Ascending aorta (tissue), 2 donors: ENCODE data around the gene GIPC1. TPM values are rescaled to one million over a fixed set of nuclear protein-coding genes. Genes with fewer than 3 reads are reported as not detected.

Source experiments
- DNase-seq, 2 donors: peaks; one replicate each; pipeline ENCODE4 v3.0.0-alpha.2; 2019; ENCODE audit warnings: low spot score in 2 of 2
- H3K27ac ChIP-seq, 2 donors: fragments of 200-600 bp; sonication (generic); one replicate each; pipeline ENCODE4 v1.5.1; 2016 to 2017; ENCODE audit warnings: mild to moderate bottlenecking in 1 of 2
- H3K27me3 ChIP-seq: fragments of 200-600 bp; sonication (generic); one replicate; pipeline ENCODE4 v1.5.1; 2017
- H3K36me3 ChIP-seq, 2 donors: fragments of 200-600 bp; sonication (generic); one replicate each; pipeline ENCODE4 v1.5.1; 2016
- H3K4me1 ChIP-seq, 2 donors: fragments of 200-600 bp; sonication (generic); one replicate each; pipeline ENCODE4 v1.5.1; 2016 to 2017; ENCODE audit warnings: mild to moderate bottlenecking in 1 of 2
- H3K4me3 ChIP-seq, 2 donors: fragments of 200-600 bp; sonication (generic); one replicate each; pipeline ENCODE4 v1.5.1; 2016 to 2017; ENCODE audit warnings: mild to moderate bottlenecking in 1 of 2
- H3K9me3 ChIP-seq, 2 donors: fragments of 200-600 bp; sonication (generic); one replicate each; pipeline ENCODE4 v1.5.1; 2016
- intact Hi-C: fragments of 100-400 bp; cut with DNase I; formaldehyde crosslinking; loops from one replicate; pipeline ENCODE4 v1.15.1; 2023
- total RNA-seq: library from RNA; depleted of rRNA; stranded (reverse); fragments of >200 nt; gene quantifications from one replicate; pipeline ENCODE4 v1.1.0, GENCODE V29; 2016
- TF ChIP-seq, protein P1 (sequence below), 3 experiments: fragments of 200-600 bp in 2 of 3; fragments of 450-650 bp in 1 of 3; sonication (generic) in 2 of 3; IDR thresholded peaks; one replicate each; pipeline ENCODE4 v1.5.1; 2016 to 2019; ENCODE audit warnings: antibody characterized with exemption in 3 of 3, mild to moderate bottlenecking in 1 of 3, moderate library complexity in 1 of 3

The GIPC1 gene
- total RNA-seq, 1 donor from 2014 or later = 123 TPM

DNA sequence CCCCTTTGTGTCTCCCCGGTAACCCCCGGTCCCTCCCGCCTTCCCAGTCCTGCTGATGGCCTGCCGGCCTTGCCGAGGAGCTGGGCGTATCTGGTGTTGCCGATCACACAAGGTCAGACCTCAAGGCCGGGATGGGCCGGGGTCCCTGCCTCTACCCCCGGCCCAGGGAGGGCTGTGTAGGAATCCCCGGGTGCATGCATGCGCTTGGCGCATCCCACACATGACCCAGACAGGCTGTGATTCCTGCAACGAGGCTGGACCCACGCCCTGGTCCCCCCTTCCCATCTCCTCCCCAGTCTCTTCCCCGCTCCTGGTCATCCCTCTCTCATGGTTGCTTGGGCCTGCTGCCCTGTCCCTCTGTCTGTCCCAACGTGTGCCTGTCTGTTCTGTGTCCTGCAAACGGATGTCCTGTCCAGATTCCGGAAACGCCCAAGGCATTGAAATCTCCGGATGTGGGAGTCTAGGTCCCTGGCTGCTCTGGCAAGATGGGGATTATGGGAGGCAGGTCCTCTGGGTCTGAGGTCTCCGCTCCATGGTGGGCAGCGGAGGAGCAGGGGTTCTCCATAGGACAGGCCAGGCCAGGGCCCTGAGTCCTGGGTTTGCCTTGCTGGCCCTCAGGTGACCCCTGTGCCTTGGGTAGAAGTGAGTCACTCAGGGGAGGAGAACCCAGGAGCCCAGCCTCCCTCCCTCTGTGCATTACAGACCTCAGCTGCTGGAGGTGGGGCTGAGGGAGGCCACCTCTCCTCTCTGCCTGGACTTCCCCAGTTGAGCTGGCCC lies 61.2 kb downstream of the GIPC1 start:
- H3K27me3 ChIP-seq = no peaks in the 10 kb centered on the region
- TF ChIP-seq, protein P1, sequence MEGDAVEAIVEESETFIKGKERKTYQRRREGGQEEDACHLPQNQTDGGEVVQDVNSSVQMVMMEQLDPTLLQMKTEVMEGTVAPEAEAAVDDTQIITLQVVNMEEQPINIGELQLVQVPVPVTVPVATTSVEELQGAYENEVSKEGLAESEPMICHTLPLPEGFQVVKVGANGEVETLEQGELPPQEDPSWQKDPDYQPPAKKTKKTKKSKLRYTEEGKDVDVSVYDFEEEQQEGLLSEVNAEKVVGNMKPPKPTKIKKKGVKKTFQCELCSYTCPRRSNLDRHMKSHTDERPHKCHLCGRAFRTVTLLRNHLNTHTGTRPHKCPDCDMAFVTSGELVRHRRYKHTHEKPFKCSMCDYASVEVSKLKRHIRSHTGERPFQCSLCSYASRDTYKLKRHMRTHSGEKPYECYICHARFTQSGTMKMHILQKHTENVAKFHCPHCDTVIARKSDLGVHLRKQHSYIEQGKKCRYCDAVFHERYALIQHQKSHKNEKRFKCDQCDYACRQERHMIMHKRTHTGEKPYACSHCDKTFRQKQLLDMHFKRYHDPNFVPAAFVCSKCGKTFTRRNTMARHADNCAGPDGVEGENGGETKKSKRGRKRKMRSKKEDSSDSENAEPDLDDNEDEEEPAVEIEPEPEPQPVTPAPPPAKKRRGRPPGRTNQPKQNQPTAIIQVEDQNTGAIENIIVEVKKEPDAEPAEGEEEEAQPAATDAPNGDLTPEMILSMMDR (IDR thresholded peaks at IDR 0.05) = no peak
- H3K4me3 ChIP-seq = peak overlapping the region; percentile 77 to 98
- no peaks in the 10 kb centered on the region for H3K9me3 ChIP-seq
- peak; percentile 63 to 88 for DNase-seq
- H3K36me3 ChIP-seq = peaks cover 0 to 4% of the 10 kb centered on the region in 2 donors
- H3K27ac ChIP-seq = peak overlapping the region; percentile 78 to 82
- peaks cover 3 to 19% of the 10 kb centered on the region in 2 donors for H3K4me1 ChIP-seq
- intact Hi-C loops = loop anchor here (2.0 to 5.0 kb wide), 3 partner anchors 38 to 287 kb away; no protein-coding TSS in a partner anchor

DNA sequence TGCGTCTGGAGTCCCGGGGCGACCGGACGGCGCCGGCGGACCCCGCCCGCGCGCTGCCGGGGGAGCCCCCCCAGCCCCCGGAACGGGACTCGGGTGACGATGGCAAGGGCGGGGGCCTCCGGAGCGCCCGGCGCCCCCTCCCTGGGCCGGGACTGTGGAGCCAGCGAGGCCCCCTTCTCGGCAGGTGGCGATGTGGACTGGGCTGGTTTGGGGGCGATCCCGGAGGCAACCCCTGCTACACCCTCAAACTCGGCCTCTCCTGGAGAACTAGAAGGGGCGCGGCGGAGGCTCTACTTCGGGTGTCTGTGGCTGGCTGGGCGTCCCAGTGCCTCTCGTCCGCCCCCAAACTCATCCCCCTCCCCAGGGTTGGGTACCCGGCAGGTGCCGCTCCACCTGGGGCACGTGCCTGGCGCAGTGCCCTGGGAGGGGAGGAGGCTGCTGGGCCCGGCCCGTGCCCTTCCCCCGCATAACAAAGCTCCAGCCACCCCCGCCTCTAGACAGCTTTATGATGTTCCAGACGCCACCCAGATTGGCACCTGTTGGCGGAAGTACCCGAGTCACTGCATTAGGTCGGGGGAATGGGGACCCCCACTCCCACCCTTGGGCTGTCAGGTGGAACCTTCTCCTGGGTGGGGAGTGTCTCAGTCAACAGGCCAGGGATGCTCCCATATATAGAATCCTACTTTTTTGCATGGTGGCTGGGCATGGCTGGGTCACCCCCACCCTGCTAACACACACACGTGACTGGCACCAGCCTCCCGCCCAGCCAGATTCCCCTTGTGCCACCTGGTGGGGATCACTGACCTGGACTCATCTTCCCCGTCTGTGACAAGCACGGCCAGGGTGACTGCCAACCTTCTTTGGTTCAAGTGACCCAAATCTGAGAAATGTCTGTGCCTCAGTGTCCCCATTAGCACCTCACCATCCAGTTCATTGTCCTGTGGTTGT lies 62.1 kb downstream of the GIPC1 start:
- DNase-seq = no peak
- peak overlapping the region; percentile 77 to 98 for H3K4me3 ChIP-seq
- TF ChIP-seq, protein P1 (IDR thresholded peaks at IDR 0.05) = peak in 1 of 3 experiments; percentile 11
- intact Hi-C loops = loop anchor here (2.0 to 5.0 kb wide), 3 partner anchors 38 to 287 kb away; no protein-coding TSS in a partner anchor
- peak overlapping the region; percentile 78 to 82 for H3K27ac ChIP-seq
- H3K4me1 ChIP-seq = peaks cover 3 to 19% of the 10 kb centered on the region in 2 donors
- no peaks in the 10 kb centered on the region for H3K27me3 ChIP-seq
- peaks cover 0 to 4% of the 10 kb centered on the region in 2 donors for H3K36me3 ChIP-seq
- H3K9me3 ChIP-seq = no peaks in the 10 kb centered on the region

DNA sequence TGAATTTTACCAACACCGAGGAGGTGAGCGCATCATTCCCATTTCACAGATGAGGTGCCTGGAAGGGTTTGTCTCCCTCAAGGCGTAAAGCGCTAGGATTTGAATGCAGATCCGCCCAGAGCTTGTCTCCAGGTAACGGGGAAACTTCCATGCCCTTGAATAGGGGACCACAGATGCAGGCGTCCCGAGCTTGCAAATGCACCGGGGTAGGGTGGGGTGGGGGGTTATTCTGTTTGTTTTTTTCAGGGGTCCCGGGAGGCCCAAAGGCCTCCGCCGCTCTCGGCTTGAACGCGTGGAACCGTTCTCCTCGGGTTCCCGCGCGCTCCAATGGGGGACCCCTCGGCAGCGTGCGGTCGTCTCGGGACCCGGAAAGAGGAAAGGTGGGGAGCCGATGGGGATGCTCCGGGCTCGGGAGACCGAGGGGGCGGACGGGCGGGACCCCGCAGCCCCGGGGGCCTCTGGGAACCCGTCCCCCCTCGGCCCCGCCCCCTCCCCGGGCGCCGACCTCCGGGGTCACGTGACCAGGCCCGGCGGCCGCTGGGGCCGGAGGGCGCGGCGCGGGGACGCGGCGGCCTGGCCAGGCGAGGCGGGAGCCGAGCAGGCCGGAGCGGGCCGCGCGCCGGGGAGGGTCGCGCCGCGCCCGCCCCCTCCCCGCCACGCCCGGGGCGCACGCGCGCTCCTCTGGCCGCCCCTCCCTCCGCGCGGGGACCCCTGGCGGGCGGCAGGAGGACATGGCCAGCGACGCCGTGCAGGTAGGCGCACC lies 63.0 kb downstream of the GIPC1 start, which contains the start of gene PKN1:
Gene PKN1, plus strand, starts transcription at position 516 of the 763 bp plus-strand sequence. Its CDS starts 216 bp downstream, at position 732.
- H3K27ac ChIP-seq = peak within 1 kb of the TSS; percentile 78 to 82
- TF ChIP-seq, protein P1 (IDR thresholded peaks at IDR 0.05) = peak in 1 of 3 experiments; percentile 10
- peaks cover 3 to 19% of the 10 kb centered on the region in 2 donors for H3K4me1 ChIP-seq
- intact Hi-C loops = loop anchor here (5.0 kb wide), 2 partner anchors 39 to 286 kb away; no protein-coding TSS in a partner anchor
- no peaks in the 10 kb centered on the region for H3K9me3 ChIP-seq
- peak within 1 kb of the TSS; percentile 77 to 98 for H3K4me3 ChIP-seq
- no peak for DNase-seq
- H3K27me3 ChIP-seq = no peaks in the 10 kb centered on the region
- peaks cover 0 to 4% of the 10 kb centered on the region in 2 donors for H3K36me3 ChIP-seq

DNA sequence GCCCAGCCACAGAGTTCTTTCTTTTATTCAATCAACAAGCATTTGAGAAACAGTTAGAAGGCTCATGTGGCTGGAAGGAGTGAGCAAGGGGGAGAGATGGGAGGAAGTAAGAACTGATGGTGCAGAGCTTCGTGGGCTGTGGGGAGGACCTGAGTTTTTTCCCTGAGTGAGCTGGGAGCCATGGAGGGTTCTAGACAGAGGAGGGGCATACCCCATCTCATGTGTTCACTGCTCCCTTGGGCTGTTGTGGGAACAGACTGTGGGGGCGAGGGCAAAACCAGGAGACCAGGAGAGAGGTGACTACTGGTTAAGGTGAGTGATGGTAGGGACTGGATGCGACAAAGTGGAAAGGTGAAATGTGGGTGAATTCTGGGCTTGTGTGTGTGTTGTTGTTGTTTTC lies 65.2 kb downstream of the GIPC1 start:
- intact Hi-C loops = loop anchor here (5.0 kb wide), 2 partner anchors 42 to 283 kb away; no protein-coding TSS in a partner anchor
- H3K4me1 ChIP-seq = peaks cover 3 to 19% of the 10 kb centered on the region in 2 donors
- H3K27me3 ChIP-seq = no peaks in the 10 kb centered on the region
- H3K4me3 ChIP-seq = no peak overlapping the region
- H3K9me3 ChIP-seq = no peaks in the 10 kb centered on the region
- DNase-seq = no peak
- no peaks in the 10 kb centered on the region for H3K36me3 ChIP-seq
- H3K27ac ChIP-seq = no peak overlapping the region
- TF ChIP-seq, protein P1 (IDR thresholded peaks at IDR 0.05) = no peak
